Body of pancreas (tissue), 4 donors: ENCODE results near the gene CIRBP. TPM values are rescaled to one million over a fixed set of nuclear protein-coding genes. Genes with fewer than 3 reads are reported as not detected.

Experiments
- ATAC-seq: fragments of 150-250 bp; one replicate; pipeline ENCODE4 v1.9.1; 2016
- DNase-seq, 4 donors: peaks; one replicate each; pipeline ENCODE4 v3.0.0-alpha.2; 2019
- H3K27ac ChIP-seq, 4 donors: fragments of 200-600 bp; sonication (generic); 1 replicate in 3 of 4; 2 replicates in 1 of 4; pipeline versions ENCODE4 v1.5.1 to v1.6.1; 2016 to 2019; ENCODE audit warnings: mild to moderate bottlenecking in 1 of 4, mixed read lengths in 1 of 4, moderate library complexity in 1 of 4
- H3K27me3 ChIP-seq, 2 donors: fragments of 200-600 bp; sonication (generic); one replicate each; pipeline ENCODE4 v1.6.0; 2016; ENCODE audit warnings: mild to moderate bottlenecking in 1 of 2
- H3K36me3 ChIP-seq, 2 donors: fragments of 200-600 bp; sonication (generic); replicated peaks in 1 of 2; 2 replicates each; pipeline ENCODE4 v1.5.1; 2016; ENCODE audit warnings: low read depth in 2 of 2; ENCODE audit not compliant: insufficient read depth in 1 of 2
- H3K4me1 ChIP-seq: fragments of 200-600 bp; sonication (generic); one replicate; pipeline ENCODE4 v1.6.0; 2016
- H3K4me3 ChIP-seq, 2 donors: fragments of 200-600 bp; sonication (generic); 1 replicate in 1 of 2; 2 replicates in 1 of 2; pipeline ENCODE4 v1.5.1; 2016 to 2019
- H3K9me3 ChIP-seq, 3 donors: fragments of 200-600 bp; sonication (generic); 1 replicate in 2 of 3; 2 replicates in 1 of 3; pipeline ENCODE4 v1.5.1; 2016
- POLR2A ChIP-seq, 3 donors: fragments of 450-650 bp; IDR thresholded peaks; one replicate each; pipeline ENCODE4 v1.6.1; 2016; ENCODE audit warnings: antibody characterized with exemption in 3 of 3, mild to moderate bottlenecking in 2 of 3
- WGBS, 2 donors: methylation state at CpG; one replicate each; pipeline ENCODE4 v1.1.5; 2017; 5-methylcytosine and 5-hydroxymethylcytosine counted together
- intact Hi-C: fragments of 100-400 bp; cut with DNase I; formaldehyde crosslinking; loops from one replicate; pipeline ENCODE4 v1.15.1; 2023
- total RNA-seq, 2 donors: library from RNA; depleted of rRNA; stranded (reverse); fragments of >200 nt; gene quantifications; one replicate each; pipeline ENCODE4 v1.1.0, GENCODE V29; 2016
- TF ChIP-seq, protein P1 (sequence below), 7 experiments: fragments of 450-650 bp in 4 of 7; fragments of 200-600 bp in 3 of 7; sonication (generic) in 3 of 7; IDR thresholded peaks; one replicate each; pipeline ENCODE4 v1.5.1; 2016 to 2019; ENCODE audit warnings: antibody characterized with exemption in 7 of 7

CIRBP gene
- total RNA-seq, 2 donors from 2014 or later = 582 to 630 TPM

DNA sequence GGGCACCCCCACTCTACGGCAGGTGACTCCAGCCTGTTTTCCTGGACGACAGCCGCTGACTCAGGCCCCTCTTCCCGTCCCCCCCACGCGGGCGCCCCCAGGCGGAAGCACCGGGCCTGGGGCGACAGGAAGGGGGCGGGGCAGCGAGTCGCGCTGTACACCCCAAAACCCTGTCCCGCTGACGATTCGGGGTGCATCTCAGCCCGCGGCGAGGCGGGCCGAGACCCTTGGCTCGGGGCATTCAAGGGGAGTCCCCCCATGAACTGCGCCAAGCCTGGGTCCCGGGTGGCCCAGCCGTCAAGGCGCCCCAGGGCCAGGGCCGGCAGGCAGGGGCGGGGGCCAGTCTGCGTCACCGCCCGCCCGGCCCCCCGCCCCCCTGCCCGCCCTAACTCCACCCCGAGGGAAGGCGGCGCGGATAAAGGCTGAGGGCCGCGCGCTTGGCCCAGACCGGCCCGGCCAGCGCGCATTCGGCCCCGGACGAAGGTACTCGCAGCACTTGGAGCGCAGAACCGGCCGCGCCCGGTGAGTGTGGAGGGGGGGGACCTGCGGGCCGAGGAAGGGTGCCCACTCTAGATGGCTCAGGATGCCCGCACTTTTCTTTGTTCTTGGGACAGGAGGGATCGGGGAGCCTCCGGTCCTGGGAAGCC lies 20.9 kb upstream of the CIRBP start, which contains the start of gene MIDN:
Gene MIDN (plus strand): TSS at position 445 of the 647 bp plus-strand sequence. CDS start 1,714 bp downstream, outside the sequence.
- TF ChIP-seq, protein P1, sequence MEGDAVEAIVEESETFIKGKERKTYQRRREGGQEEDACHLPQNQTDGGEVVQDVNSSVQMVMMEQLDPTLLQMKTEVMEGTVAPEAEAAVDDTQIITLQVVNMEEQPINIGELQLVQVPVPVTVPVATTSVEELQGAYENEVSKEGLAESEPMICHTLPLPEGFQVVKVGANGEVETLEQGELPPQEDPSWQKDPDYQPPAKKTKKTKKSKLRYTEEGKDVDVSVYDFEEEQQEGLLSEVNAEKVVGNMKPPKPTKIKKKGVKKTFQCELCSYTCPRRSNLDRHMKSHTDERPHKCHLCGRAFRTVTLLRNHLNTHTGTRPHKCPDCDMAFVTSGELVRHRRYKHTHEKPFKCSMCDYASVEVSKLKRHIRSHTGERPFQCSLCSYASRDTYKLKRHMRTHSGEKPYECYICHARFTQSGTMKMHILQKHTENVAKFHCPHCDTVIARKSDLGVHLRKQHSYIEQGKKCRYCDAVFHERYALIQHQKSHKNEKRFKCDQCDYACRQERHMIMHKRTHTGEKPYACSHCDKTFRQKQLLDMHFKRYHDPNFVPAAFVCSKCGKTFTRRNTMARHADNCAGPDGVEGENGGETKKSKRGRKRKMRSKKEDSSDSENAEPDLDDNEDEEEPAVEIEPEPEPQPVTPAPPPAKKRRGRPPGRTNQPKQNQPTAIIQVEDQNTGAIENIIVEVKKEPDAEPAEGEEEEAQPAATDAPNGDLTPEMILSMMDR (IDR thresholded peaks at IDR 0.05) = peak in 4 of 7 experiments; percentile 22 to 43 (median 27)
- TF ChIP-seq POLR2A (IDR thresholded peaks at IDR 0.05) = peak; percentile 93 to 97 (median 97)
- H3K27me3 ChIP-seq = no peaks in the 10 kb centered on the region
- no peaks in the 10 kb centered on the region for H3K36me3 ChIP-seq
- peak within 1 kb of the TSS; percentile 99 to 100 (median 100) for H3K27ac ChIP-seq
- H3K4me1 ChIP-seq = peaks cover 70% of the 10 kb centered on the region
- 0 to 2% methylated on average over 23 to 46 of the region's 60 CpGs for WGBS, 2 donors
- H3K9me3 ChIP-seq = no peaks in the 10 kb centered on the region
- DNase-seq (peak; percentile 87 to 90 (median 88)), ATAC-seq (peak; percentile 28)
- intact Hi-C loops = no loop called here
- H3K4me3 ChIP-seq = peak within 1 kb of the TSS; percentile 23 to 52

DNA sequence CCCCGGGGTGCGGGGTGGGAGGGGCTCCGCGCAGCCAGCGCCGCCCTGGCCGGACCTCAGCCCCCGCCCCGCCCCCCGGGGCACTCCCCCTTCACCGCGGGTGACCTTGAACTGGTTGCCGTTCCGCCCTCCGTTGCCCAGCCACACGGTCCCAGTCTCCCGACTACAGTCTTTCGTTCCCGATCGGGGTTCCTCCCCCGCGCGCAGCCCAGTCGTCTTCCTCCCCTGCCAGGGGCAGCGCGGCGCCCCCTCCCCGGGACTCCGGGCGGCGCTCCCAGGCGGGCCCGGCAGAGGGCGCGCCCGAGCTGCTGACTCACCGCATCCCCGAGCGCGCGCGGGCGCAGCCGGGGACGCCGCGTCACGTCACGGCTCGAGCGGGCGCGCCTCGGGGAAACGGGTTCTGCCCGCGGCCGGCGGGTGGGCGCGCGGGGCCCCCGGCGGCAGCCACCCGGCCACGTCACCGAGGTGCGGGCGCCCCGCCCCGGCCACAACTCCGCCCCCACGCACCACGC lies 20.3 kb upstream of the CIRBP start:
- Histone ChIP-seq H3K27me3 (no peaks in the 10 kb centered on the region), H3K36me3 (no peaks in the 10 kb centered on the region), H3K4me3 (peak overlapping the region; percentile 23 to 52), H3K9me3 (no peaks in the 10 kb centered on the region), H3K4me1 (peaks cover 70% of the 10 kb centered on the region), H3K27ac (peak overlapping the region; percentile 99 to 100 (median 100))
- peak; percentile 13 for ATAC-seq
- intact Hi-C loops = no loop called here
- peak in 2 of 3 donors; percentile 6 to 24 for TF ChIP-seq POLR2A (IDR thresholded peaks at IDR 0.05)
- TF ChIP-seq, protein P1 (IDR thresholded peaks at IDR 0.05) = peak; percentile 55 to 96 (median 87)
- WGBS, 2 donors = 2% methylated on average over 39 of the region's 74 CpGs; no CpG with 5 or more reads in 1 of the 2 donors
- DNase-seq = peak; percentile 79 to 84 (median 82)

DNA sequence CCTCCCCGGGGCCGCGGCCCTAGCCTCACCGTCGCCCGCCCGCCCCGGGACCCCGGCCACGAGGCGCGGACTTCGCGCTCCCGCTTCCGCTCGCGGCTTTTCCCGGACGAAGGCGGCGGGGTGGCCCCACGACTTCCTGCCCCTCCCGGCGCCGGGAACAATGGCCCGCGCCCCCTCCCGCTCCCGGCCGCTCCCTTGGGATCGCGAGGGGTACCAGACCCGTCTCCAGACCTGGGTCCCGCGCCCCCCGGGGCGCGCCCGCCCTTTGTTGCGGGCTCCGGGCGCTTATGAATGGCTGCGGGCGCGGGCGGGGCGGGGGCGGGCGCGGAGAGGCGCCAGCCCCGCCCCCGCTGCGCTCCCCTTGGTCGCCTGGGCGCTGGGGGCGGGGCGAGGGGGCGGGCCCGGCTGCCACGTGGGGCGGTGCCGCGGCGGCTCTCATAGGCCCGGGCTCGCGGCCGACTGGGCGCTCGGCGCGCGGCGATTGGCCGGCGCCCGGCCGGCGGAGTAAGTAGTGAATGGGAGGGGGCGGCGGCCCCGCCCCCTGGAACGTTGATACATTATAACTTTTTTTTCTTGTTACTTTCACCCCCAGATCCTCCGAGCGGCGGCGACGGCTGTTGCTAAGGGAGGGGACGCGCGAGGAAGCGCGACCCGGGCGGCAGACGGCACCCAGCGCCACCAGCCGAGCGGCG lies 19.7 kb upstream of the CIRBP start:
- whole genome bisulfite sequencing, 2 donors = 0% methylated on average over 20 to 43 of the region's 102 CpGs
- H3K36me3 ChIP-seq = peaks cover 2 to 6% of the 10 kb centered on the region in 2 donors
- H3K4me1 ChIP-seq = peaks cover 70% of the 10 kb centered on the region
- peak overlapping the region; percentile 99 to 100 (median 100) for H3K27ac ChIP-seq
- TF ChIP-seq, protein P1 (IDR thresholded peaks at IDR 0.05) = no peak
- TF ChIP-seq POLR2A (IDR thresholded peaks at IDR 0.05) = peak; percentile 94 to 96 (median 95)
- H3K9me3 ChIP-seq = no peaks in the 10 kb centered on the region
- intact Hi-C loops = no loop called here
- H3K27me3 ChIP-seq = no peaks in the 10 kb centered on the region
- ATAC-seq (peak; percentile 54), DNase-seq (peak; percentile 95 to 98 (median 96))
- peak overlapping the region; percentile 78 to 93 for H3K4me3 ChIP-seq

DNA sequence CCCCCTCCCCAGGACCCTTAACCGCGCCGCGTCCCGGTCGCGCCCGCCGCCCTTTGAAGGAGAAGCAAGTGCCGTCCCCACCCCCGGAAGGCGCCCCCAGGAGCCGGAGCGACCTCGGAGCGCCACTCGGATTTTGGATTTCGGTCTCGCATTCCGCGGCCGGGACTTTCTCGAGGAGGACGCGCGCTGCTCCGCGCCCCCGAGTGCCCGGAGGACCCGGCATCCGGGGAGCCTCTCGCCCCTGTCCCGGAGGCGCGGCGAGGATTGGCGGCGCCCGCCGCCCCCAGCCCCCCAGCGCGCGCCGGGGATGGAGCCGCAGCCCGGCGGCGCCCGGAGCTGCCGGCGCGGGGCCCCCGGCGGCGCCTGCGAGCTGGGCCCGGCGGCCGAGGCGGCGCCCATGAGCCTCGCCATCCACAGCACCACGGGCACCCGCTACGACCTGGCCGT lies 19.1 kb upstream of the CIRBP start:
- H3K4me3 ChIP-seq = peak overlapping the region; percentile 91 to 93
- peak overlapping the region; percentile 97 to 100 (median 100) for H3K27ac ChIP-seq
- WGBS, 2 donors = 1% methylated on average over 63 of the region's 67 CpGs; no CpG with 5 or more reads in 1 of the 2 donors
- H3K27me3 ChIP-seq = no peaks in the 10 kb centered on the region
- peaks cover 6 to 11% of the 10 kb centered on the region in 2 donors for H3K36me3 ChIP-seq
- no peaks in the 10 kb centered on the region for H3K9me3 ChIP-seq
- peaks cover 70% of the 10 kb centered on the region for H3K4me1 ChIP-seq
- intact Hi-C loops = no loop called here
- TF ChIP-seq POLR2A (IDR thresholded peaks at IDR 0.05) = no peak
- TF ChIP-seq, protein P1 (IDR thresholded peaks at IDR 0.05) = no peak
- ATAC-seq (no peak), DNase-seq (no peak)
